KBM-7 (cell line): ENCODE data around the gene PPBP.

Experiments used
- DNase-seq: peaks from one replicate; pipeline ENCODE4 v3.0.0-alpha.2; 2015
- in situ Hi-C: fragments of 300-500 bp; cut with MboI; formaldehyde crosslinking; loops from 2 replicates; pipeline ENCODE4 v1.14.3; 2020; ENCODE audit warnings: low sequenced_read_pairs, low pct_unique_long_range_greater_than_20kb, mixed read lengths

PPBP gene

GRCh38 chr4:73988061-73988460, at the start of gene PPBP:
TSS of gene PPBP (minus strand) at chr4:73988190. CDS start at chr4:73988103, 87 bp downstream.
- in situ Hi-C loops = no loop called here
- peak; percentile 9 for DNase-seq

- in situ Hi-C loops = no loop called here
- no peak for DNase-seq
Observed at GRCh38 chr4:74037076-74037955, 49.3 kb upstream of the PPBP start.

GRCh38 chr4:74033739-74034138, 45.7 kb upstream of the PPBP start:
- DNase-seq = no peak
- in situ Hi-C loops = no loop called here

GRCh38 chr4:74032064-74032463, 44.1 kb upstream of the PPBP start:
- DNase-seq = no peak
- in situ Hi-C loops = no loop called here

- in situ Hi-C loops = no loop called here
Observed at GRCh38 chr4:74031576-74031975, 43.6 kb upstream of the PPBP start.

GRCh38 chr4:74030285-74030684, 42.3 kb upstream of the PPBP start:
- in situ Hi-C loops = no loop called here
- no peak for DNase-seq

More at GRCh38 chr4:74031576-74031975, 43.6 kb upstream of the PPBP start:
- no peak for DNase-seq

GRCh38 chr4:74028504-74028903, 40.5 kb upstream of the PPBP start:
- in situ Hi-C loops = no loop called here
- DNase-seq = no peak

- in situ Hi-C loops = no loop called here
- DNase-seq = no peak
Observed at GRCh38 chr4:74023709-74024108, 35.7 kb upstream of the PPBP start.

GRCh38 chr4:74021601-74022000, 33.6 kb upstream of the PPBP start:
- in situ Hi-C loops = no loop called here
- DNase-seq = no peak

GRCh38 chr4:74018771-74019170, 30.8 kb upstream of the PPBP start:
- in situ Hi-C loops = no loop called here
- DNase-seq = peak; percentile 24

GRCh38 chr4:74018116-74018515, 30.1 kb upstream of the PPBP start:
- in situ Hi-C loops = no loop called here
- no peak for DNase-seq

GRCh38 chr4:74016068-74016467, 28.1 kb upstream of the PPBP start:
- peak; percentile 14 for DNase-seq
- in situ Hi-C loops = no loop called here

- in situ Hi-C loops = no loop called here
- DNase-seq = no peak
Observed at GRCh38 chr4:74015126-74015780, 27.3 kb upstream of the PPBP start.

- DNase-seq = peak; percentile 6
Observed at GRCh38 chr4:74014332-74014731, 26.3 kb upstream of the PPBP start.

GRCh38 chr4:74013264-74013663, 25.3 kb upstream of the PPBP start:
- DNase-seq = no peak
- in situ Hi-C loops = no loop called here

More at GRCh38 chr4:74014332-74014731, 26.3 kb upstream of the PPBP start:
- in situ Hi-C loops = no loop called here

GRCh38 chr4:74012130-74012529, 24.1 kb upstream of the PPBP start:
- no peak for DNase-seq
- in situ Hi-C loops = no loop called here

GRCh38 chr4:74009307-74009706, 21.3 kb upstream of the PPBP start:
- no peak for DNase-seq
- in situ Hi-C loops = no loop called here

- in situ Hi-C loops = no loop called here
- DNase-seq = no peak
Observed at GRCh38 chr4:74006009-74006476, 18.1 kb upstream of the PPBP start.

- in situ Hi-C loops = no loop called here
- DNase-seq = no peak
Observed at GRCh38 chr4:74005528-74005927, 17.5 kb upstream of the PPBP start.

- in situ Hi-C loops = no loop called here
- no peak for DNase-seq
Observed at GRCh38 chr4:74004668-74005067, 16.7 kb upstream of the PPBP start.
